Esophagus squamous epithelium (tissue), 5 donors: Measurements from ENCODE around the gene MAP3K5. TPM values are rescaled to one million over a fixed set of nuclear protein-coding genes. Genes with fewer than 3 reads are reported as not detected.

Experiments used
- DNase-seq: peaks from one replicate; lab custom pipeline; 2025; lab: John Stamatoyannopoulos, UW
- H3K27ac ChIP-seq, 4 donors: fragments of 200-600 bp; sonication (generic); one replicate each; pipeline ENCODE4 v1.5.1; 2016 to 2019; ENCODE audit warnings: mild to moderate bottlenecking in 1 of 4
- H3K27me3 ChIP-seq, 4 donors: fragments of 200-600 bp; sonication (generic); 1 replicate in 3 of 4; 2 replicates in 1 of 4; pipeline versions ENCODE4 v1.5.1 to v1.6.0; 2017 to 2021; ENCODE audit warnings: antibody characterized with exemption in 1 of 4
- H3K36me3 ChIP-seq, 3 donors: fragments of 200-600 bp; sonication (generic); one replicate each; pipeline ENCODE4 v1.5.1; 2016 to 2019
- H3K4me1 ChIP-seq, 3 donors: fragments of 200-600 bp; sonication (generic); one replicate each; pipeline ENCODE4 v1.5.1; 2017 to 2019
- H3K4me3 ChIP-seq, 4 donors: fragments of 200-600 bp; sonication (generic); 1 replicate in 3 of 4; 2 replicates in 1 of 4; pipeline ENCODE4 v1.5.1; 2016 to 2019; ENCODE audit warnings: mild to moderate bottlenecking in 2 of 4, moderate library complexity in 1 of 4
- H3K9me3 ChIP-seq, 3 donors: fragments of 200-600 bp; sonication (generic); one replicate each; pipeline ENCODE4 v1.5.1; 2016 to 2019
- CTCF ChIP-seq, 6 experiments: fragments of 450-650 bp in 4 of 6; fragments of 200-600 bp in 2 of 6; sonication (generic) in 2 of 6; IDR thresholded peaks; one replicate each; pipeline ENCODE4 v1.5.1; 2016 to 2019; ENCODE audit warnings: antibody characterized with exemption in 6 of 6, mild to moderate bottlenecking in 4 of 6, moderate library complexity in 4 of 6
- POLR2A ChIP-seq, 4 donors: fragments of 450-650 bp; IDR thresholded peaks; one replicate each; pipeline ENCODE4 v1.6.1; 2017; ENCODE audit warnings: antibody characterized with exemption in 4 of 4, mild to moderate bottlenecking in 4 of 4, moderate library complexity in 3 of 4
- WGBS, 2 donors: methylation state at CpG; one replicate each; pipeline ENCODE4 v1.1.5; 2018; 5-methylcytosine and 5-hydroxymethylcytosine counted together
- intact Hi-C: fragments of 100-400 bp; cut with DNase I; formaldehyde crosslinking; loops from one replicate; pipeline ENCODE4 v1.15.0; 2022
- total RNA-seq, 4 donors: library from RNA; depleted of rRNA; stranded (reverse); fragments of >200 nt; gene quantifications; one replicate each; pipeline ENCODE4 v1.1.0, GENCODE V29; 2016
- donor health status: DM: yes; HTN: yes; CAD: no.

The MAP3K5 gene
- total RNA-seq, 4 donors from 2014 or later = 9.2 to 22.9 (median 20.9) TPM

GRCh38 chr6:136521427-136521826 is 270.9 kb downstream of the MAP3K5 start:
- Histone ChIP-seq H3K36me3 (no peaks in the 10 kb centered on the region), H3K4me1 (peaks cover 0 to 36% (median 4%) of the 10 kb centered on the region in 3 donors), H3K27ac (no peak overlapping the region), H3K9me3 (no peaks in the 10 kb centered on the region), H3K4me3 (no peak overlapping the region), H3K27me3 (no peaks in the 10 kb centered on the region)
- TF ChIP-seq CTCF (IDR thresholded peaks at IDR 0.05) = no peak
- TF ChIP-seq POLR2A (IDR thresholded peaks at IDR 0.05) = no peak
- 84 to 92% methylated on average over 2 of the region's 2 CpGs for WGBS, 2 donors
- DNase-seq = no peak
- intact Hi-C loops = no loop called here

DNA sequence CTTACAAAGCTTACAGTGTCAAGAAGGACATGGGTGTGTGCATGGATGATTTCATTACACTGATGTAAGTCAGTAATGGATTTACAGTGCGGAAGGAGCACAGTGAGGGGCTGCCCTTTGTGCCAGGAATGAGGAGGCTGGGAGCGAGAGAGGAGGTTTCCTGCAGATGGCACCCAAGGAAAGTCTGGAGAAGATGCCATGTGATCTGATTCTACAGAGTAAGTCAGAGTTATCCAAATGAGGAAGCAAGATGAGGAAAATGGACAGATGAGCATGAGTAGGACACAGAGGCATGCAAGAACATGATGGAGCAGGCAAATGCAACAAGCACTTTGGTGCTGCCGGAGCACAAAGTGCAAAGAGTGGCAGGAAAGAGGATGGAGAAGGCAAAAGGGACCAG is 271.8 kb downstream of the MAP3K5 start:
- WGBS, 2 donors = 53 to 62% methylated on average over 3 of the region's 3 CpGs
- Histone ChIP-seq H3K27me3 (no peaks in the 10 kb centered on the region), H3K36me3 (no peaks in the 10 kb centered on the region), H3K4me3 (no peak overlapping the region), H3K4me1 (peaks cover 0 to 30% (median 0%) of the 10 kb centered on the region in 3 donors), H3K9me3 (no peaks in the 10 kb centered on the region), H3K27ac (no peak overlapping the region)
- intact Hi-C loops = no loop called here
- TF ChIP-seq CTCF (IDR thresholded peaks at IDR 0.05) = no peak
- no peak for TF ChIP-seq POLR2A (IDR thresholded peaks at IDR 0.05)
- DNase-seq = no peak

GRCh38 chr6:136517582-136517981 is 274.7 kb downstream of the MAP3K5 start:
- no peak for DNase-seq
- 78 to 80% methylated on average over 3 of the region's 3 CpGs for WGBS, 2 donors
- no peaks in the 10 kb centered on the region for H3K27me3 ChIP-seq
- H3K4me3 ChIP-seq = no peak overlapping the region
- TF ChIP-seq CTCF (IDR thresholded peaks at IDR 0.05) = no peak
- TF ChIP-seq POLR2A (IDR thresholded peaks at IDR 0.05) = no peak
- intact Hi-C loops = no loop called here
- no peaks in the 10 kb centered on the region for H3K9me3 ChIP-seq
- no peaks in the 10 kb centered on the region for H3K36me3 ChIP-seq
- peaks cover 0 to 26% (median 0%) of the 10 kb centered on the region in 3 donors for H3K4me1 ChIP-seq
- no peak overlapping the region for H3K27ac ChIP-seq

- Histone ChIP-seq H3K27me3 (no peaks in the 10 kb centered on the region), H3K27ac (no peak overlapping the region), H3K4me1 (peaks cover 0 to 31% (median 0%) of the 10 kb centered on the region in 3 donors), H3K4me3 (no peak overlapping the region), H3K36me3 (no peaks in the 10 kb centered on the region), H3K9me3 (no peaks in the 10 kb centered on the region)
- DNase-seq = no peak
- TF ChIP-seq POLR2A (IDR thresholded peaks at IDR 0.05) (no peak), CTCF (IDR thresholded peaks at IDR 0.05) (no peak)
- intact Hi-C loops = no loop called here
Observed at GRCh38 chr6:136517002-136517401, 275.3 kb downstream of the MAP3K5 start.

GRCh38 chr6:136514591-136514990 is 277.7 kb downstream of the MAP3K5 start:
- H3K27ac ChIP-seq = no peak overlapping the region
- 73 to 88% methylated on average over 4 of the region's 4 CpGs for WGBS, 2 donors

More at GRCh38 chr6:136514591-136514990, 277.7 kb downstream of the MAP3K5 start:
- intact Hi-C loops = no loop called here
- no peaks in the 10 kb centered on the region for H3K36me3 ChIP-seq
- no peak overlapping the region for H3K4me3 ChIP-seq
- H3K27me3 ChIP-seq = no peaks in the 10 kb centered on the region
- H3K9me3 ChIP-seq = no peaks in the 10 kb centered on the region
- no peak for TF ChIP-seq POLR2A (IDR thresholded peaks at IDR 0.05)
- TF ChIP-seq CTCF (IDR thresholded peaks at IDR 0.05) = no peak
- no peak for DNase-seq
- peaks cover 0 to 36% (median 5%) of the 10 kb centered on the region in 3 donors for H3K4me1 ChIP-seq
